Heart left ventricle (tissue), 16 donors: ENCODE data around the gene B3GNT3. TPM values are rescaled to one million over a fixed set of nuclear protein-coding genes. Genes with fewer than 3 reads are reported as not detected.

Source experiments
- ATAC-seq, 4 donors: fragments of 200-7000 bp; cut with Tn5 transposase; one replicate each; pipeline ENCODE4 v1.9.1; 2020 to 2022; ENCODE audit warnings: moderate library complexity in 4 of 4, mild to moderate bottlenecking in 3 of 4, moderate number of reproducible peaks in 1 of 4
- DNase-seq, 5 donors: peaks; one replicate each; pipeline ENCODE4 v3.0.0-alpha.2; 2020
- H3K27ac ChIP-seq, 12 donors: fragments of 200-600 bp; sonication (generic) in 4 of 12; one replicate each; pipeline versions ENCODE4 v1.5.0 to v1.8.0; 2016 to 2022; ENCODE audit warnings: mild to moderate bottlenecking in 2 of 12
- H3K27me3 ChIP-seq, 9 donors: fragments of 200-600 bp; sonication (generic) in 2 of 9; one replicate each; pipeline versions ENCODE4 v1.5.1 to v1.8.0; 2016 to 2022; ENCODE audit warnings: mild to moderate bottlenecking in 3 of 9
- H3K36me3 ChIP-seq, 9 donors: fragments of 200-600 bp; sonication (generic) in 2 of 9; one replicate each; pipeline versions ENCODE4 v1.5.0 to v1.8.0; 2018 to 2022; ENCODE audit warnings: mild to moderate bottlenecking in 2 of 9
- H3K4me1 ChIP-seq, 12 donors: fragments of 200-600 bp; sonication (generic) in 4 of 12; one replicate each; pipeline versions ENCODE4 v1.5.0 to v1.8.0; 2016 to 2022; ENCODE audit warnings: mild to moderate bottlenecking in 3 of 12
- H3K4me3 ChIP-seq, 12 donors: fragments of 200-600 bp; sonication (generic) in 4 of 12; one replicate each; pipeline versions ENCODE4 v1.5.0 to v1.8.0; 2017 to 2022; ENCODE audit warnings: mild to moderate bottlenecking in 9 of 12, moderate library complexity in 4 of 12
- H3K9me3 ChIP-seq, 12 donors: fragments of 200-600 bp; sonication (generic) in 4 of 12; one replicate each; pipeline versions ENCODE4 v1.5.0 to v1.8.0; 2016 to 2022; ENCODE audit warnings: mild to moderate bottlenecking in 1 of 12
- POLR2A ChIP-seq, 2 donors: fragments of 450-650 bp; IDR thresholded peaks; one replicate each; pipeline ENCODE4 v1.6.1; 2017; ENCODE audit warnings: antibody characterized with exemption in 2 of 2, mild to moderate bottlenecking in 2 of 2, moderate library complexity in 2 of 2
- WGBS, 4 donors: extraction: QIAGEN DNeasy Blood & Tissue Kit in 2 of 4; methylation state at CpG; one replicate each; pipeline versions ENCODE4 v1.1.5 to v1.1.7; 2013 to 2018; 5-methylcytosine and 5-hydroxymethylcytosine counted together
- intact Hi-C, 10 donors: fragments of 100-400 bp; cut with DNase I; formaldehyde crosslinking; loops; one replicate each; pipeline versions ENCODE4 v1.11.1 to v1.14.2; 2022
- polyA plus RNA-seq, 2 donors: library from polyadenylated mRNA; stranded (reverse); fragments of 200-250 nt; gene quantifications; one replicate each; pipeline ENCODE4 v1.2.3, GENCODE V29; 2013
- total RNA-seq, 9 donors: library from RNA; depleted of rRNA in 2 of 9; stranded (reverse); fragments of >200 nt in 2 of 9; fragmentation: NEBNext Ultra II Directional in 3 of 9; extraction: Animal tissue kit (Norgen Biotek cat#: 25700) in 3 of 9; gene quantifications; one replicate each; pipeline versions ENCODE4 v1.1.0 to v1.2.4, GENCODE V29; 2016 to 2023
- TF ChIP-seq, protein P1 (sequence below), 12 donors: fragments of 200-600 bp; sonication (generic) in 4 of 12; IDR thresholded peaks; one replicate each; pipeline versions ENCODE4 v1.5.0 to v1.8.0; 2018 to 2022; ENCODE audit warnings: antibody characterized with exemption in 12 of 12, mild to moderate bottlenecking in 5 of 12
- donor health status: ischemic (EF 13 %, LVEDD 7.1; RV severe dilation, severe dysfunction).
- donor health status: healthy with polysubstance abuse.
- donor health status: DM: no; HTN: yes; CAD: no.
- donor health status: DM: no; HTN: no; CAD: no.
- donor health status: ischemic (EF 25% LVEDD 6.9; RV normal size, moderate dysfunction).
- donor health status: ischemic (EF 25% LVEDD 5.7; RV mildly dilated, moderate dysfunction).
- donor health status: healthy.
- donor health status: DM: yes; HTN: yes; CAD: no.
- donor health status: ischemic (EF 35%, LVEDD 5.7; RV mildly dilated, moderate dysfunction).
- donor health status: nonischemic (EF 11% LVEDD 7.7; RV severe dilation, severe dysfunction).
- donor health status: DM: yes; HTN: yes; CAD: no.
- donor health status: PGD.
- donor health status: ischemic (EF 29% LVEDD 5.4; RV normal size, mild dysfunction).
- donor health status: nonischemic (EF 23%, LVEDD 6.1; RV moderate dilation, normal function).

The B3GNT3 gene
- total and polyA plus RNA-seq, 11 donors = not detected

DNA sequence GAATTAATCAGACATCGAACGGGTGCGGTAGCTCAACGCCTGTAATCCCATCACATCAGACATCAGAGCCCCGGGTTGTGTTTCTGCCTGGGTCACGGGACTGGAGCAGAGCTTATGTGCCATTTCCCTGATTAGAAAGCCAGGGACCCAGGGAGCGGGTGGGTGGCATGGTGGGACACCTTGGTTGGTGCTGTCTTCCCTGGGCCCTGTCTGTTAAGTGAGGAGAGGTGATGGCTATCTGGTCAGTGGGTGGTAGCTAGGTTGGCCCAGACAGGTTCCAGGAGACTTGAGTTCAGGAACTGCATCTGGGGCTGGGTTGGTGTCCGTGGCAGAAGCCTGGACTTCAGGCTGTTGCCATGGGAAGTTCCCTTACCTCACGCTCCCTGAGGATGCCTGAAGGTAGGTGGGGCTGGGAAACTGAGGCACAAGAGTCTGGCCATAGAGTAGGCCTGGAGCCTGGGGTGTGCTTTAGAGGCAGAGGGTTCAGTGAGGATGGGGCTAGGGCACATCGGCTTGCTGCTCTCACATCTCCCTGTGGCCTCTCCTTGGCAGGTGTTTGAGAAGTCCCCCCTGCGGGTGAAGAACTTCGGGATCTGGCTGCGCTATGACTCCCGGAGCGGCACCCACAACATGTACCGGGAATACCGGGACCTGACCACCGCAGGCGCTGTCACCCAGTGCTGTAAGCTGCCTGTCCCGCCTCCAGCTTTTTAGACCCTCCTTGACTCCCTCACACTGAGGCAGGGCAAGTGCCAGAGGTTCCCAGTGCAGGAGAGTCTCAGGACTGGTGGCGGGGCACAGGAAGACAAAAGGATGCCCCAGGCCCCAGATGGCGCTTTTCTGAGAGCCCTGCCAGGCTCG is 66.8 kb downstream of the B3GNT3 start:
- H3K36me3 ChIP-seq = peaks cover 0 to 54% (median 46%) of the 10 kb centered on the region in 9 donors
- peak overlapping the region in 6 of 12 donors; percentile 87 to 100 (median 92) for H3K4me3 ChIP-seq
- no peak overlapping the region for H3K27ac ChIP-seq
- ATAC-seq = no peak
- WGBS, 4 donors = 81 to 85% (median 83%) methylated on average over 10 to 23 of the region's 23 CpGs
- H3K4me1 ChIP-seq = peaks cover 5 to 40% (median 17%) of the 10 kb centered on the region in 12 donors
- no peak for TF ChIP-seq POLR2A (IDR thresholded peaks at IDR 0.05)
- TF ChIP-seq, protein P1, sequence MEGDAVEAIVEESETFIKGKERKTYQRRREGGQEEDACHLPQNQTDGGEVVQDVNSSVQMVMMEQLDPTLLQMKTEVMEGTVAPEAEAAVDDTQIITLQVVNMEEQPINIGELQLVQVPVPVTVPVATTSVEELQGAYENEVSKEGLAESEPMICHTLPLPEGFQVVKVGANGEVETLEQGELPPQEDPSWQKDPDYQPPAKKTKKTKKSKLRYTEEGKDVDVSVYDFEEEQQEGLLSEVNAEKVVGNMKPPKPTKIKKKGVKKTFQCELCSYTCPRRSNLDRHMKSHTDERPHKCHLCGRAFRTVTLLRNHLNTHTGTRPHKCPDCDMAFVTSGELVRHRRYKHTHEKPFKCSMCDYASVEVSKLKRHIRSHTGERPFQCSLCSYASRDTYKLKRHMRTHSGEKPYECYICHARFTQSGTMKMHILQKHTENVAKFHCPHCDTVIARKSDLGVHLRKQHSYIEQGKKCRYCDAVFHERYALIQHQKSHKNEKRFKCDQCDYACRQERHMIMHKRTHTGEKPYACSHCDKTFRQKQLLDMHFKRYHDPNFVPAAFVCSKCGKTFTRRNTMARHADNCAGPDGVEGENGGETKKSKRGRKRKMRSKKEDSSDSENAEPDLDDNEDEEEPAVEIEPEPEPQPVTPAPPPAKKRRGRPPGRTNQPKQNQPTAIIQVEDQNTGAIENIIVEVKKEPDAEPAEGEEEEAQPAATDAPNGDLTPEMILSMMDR (IDR thresholded peaks at IDR 0.05) = no peak
- H3K9me3 ChIP-seq = no peaks in the 10 kb centered on the region
- no peak for DNase-seq
- intact Hi-C loops = loop anchor here in 4 of 10 donors (5.0 kb wide), 3 partner anchors 66 to 136 kb away; partner anchors contain the start of gene CCDC124 (in 1 of the 4)
- no peaks in the 10 kb centered on the region for H3K27me3 ChIP-seq

DNA sequence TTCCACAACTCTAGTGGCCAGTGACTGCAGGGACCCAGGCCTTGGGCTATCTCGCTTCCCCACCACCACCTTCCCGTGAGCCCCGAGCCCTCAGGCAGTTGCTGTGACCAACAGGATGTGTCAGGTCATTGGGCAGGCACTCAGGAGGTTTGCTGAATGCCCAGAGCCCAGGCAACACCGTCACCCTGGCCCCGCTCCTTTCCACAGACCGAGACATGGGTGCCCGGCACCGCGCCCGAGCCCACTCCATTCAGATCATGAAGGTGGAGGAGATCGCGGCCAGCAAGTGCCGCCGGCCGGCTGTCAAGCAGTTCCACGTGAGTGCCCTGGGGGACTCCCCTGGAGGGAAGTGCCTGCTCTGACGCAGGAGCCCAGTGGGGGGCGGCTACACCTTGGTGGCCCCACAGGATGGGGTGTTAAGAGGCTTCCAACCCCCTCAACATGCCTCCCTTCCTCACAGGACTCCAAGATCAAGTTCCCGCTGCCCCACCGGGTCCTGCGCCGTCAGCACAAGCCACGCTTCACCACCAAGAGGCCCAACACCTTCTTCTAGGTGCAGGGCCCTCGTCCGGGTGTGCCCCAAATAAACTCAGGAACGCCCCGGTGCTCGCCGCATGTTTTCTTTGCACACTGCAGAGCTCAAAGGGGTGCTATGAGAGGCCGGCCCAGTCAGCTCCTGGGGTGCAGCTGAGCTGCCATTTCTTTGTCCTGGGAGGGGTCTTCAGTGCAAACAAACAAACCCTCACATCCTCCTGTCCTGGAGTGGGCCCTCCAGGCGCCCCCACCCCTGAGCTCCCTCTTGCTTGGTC is 68.0 kb downstream of the B3GNT3 start:
- H3K27me3 ChIP-seq = no peaks in the 10 kb centered on the region
- H3K36me3 ChIP-seq = peaks cover 0 to 54% (median 46%) of the 10 kb centered on the region in 9 donors
- intact Hi-C loops = loop anchor here in 4 of 10 donors (5.0 kb wide), 3 partner anchors 64 to 134 kb away; partner anchors contain the start of gene CCDC124 (in 1 of the 4)
- 87 to 88% (median 87%) methylated on average over 28 to 31 of the region's 31 CpGs for WGBS, 4 donors
- ATAC-seq = no peak
- H3K4me3 ChIP-seq = no peak overlapping the region
- no peaks in the 10 kb centered on the region for H3K9me3 ChIP-seq
- peak overlapping the region in 3 of 12 donors; percentile 10 to 30 (median 23) for H3K27ac ChIP-seq
- H3K4me1 ChIP-seq = peaks cover 5 to 40% (median 17%) of the 10 kb centered on the region in 12 donors
- TF ChIP-seq POLR2A (IDR thresholded peaks at IDR 0.05) = peak in 1 of 2 donors; percentile 7
- TF ChIP-seq, protein P1 (IDR thresholded peaks at IDR 0.05) = no peak
- DNase-seq = no peak

Other genes starting within 250 kb of the B3GNT3 start
- gene COLGALT1, start 239.5 kb upstream of the B3GNT3 start, total RNA-seq = 100 to 1,000 TPM in 1 of 9 donors, 10 to 100 TPM in 8; 23.7 to 117 (median 32.6) TPM
- gene COLGALT1, start 239.5 kb upstream of the B3GNT3 start, polyA plus RNA-seq = 10 to 100 TPM; 16.1 to 49.8 TPM
- 1 to 10 TPM in 1 of 9 donors, under 1 TPM in 7, not detected in 1; 0.02 to 1.1 (median 0.09) TPM for gene UNC13A, start 106.8 kb upstream of the B3GNT3 start, total RNA-seq
- gene UNC13A, start 106.8 kb upstream of the B3GNT3 start, polyA plus RNA-seq = under 1 TPM; 0.04 to 0.19 TPM
- gene MAP1S, start 75.7 kb upstream of the B3GNT3 start, total RNA-seq = 10 to 100 TPM; 19.5 to 47.9 (median 24.1) TPM
- gene MAP1S, start 75.7 kb upstream of the B3GNT3 start, polyA plus RNA-seq = 10 to 100 TPM; 17.1 to 20.0 TPM
- 1 to 10 TPM in 4 of 9 donors, under 1 TPM in 5; 0.29 to 3.3 (median 0.77) TPM for gene FCHO1, start 43.7 kb upstream of the B3GNT3 start, total RNA-seq
- under 1 TPM; 0.34 to 0.49 TPM for gene FCHO1, start 43.7 kb upstream of the B3GNT3 start, polyA plus RNA-seq
- under 1 TPM in 1 of 9 donors, not detected in 8; 0.56 TPM for gene INSL3, start 26.4 kb downstream of the B3GNT3 start, total RNA-seq
- not detected for gene INSL3, start 26.4 kb downstream of the B3GNT3 start, polyA plus RNA-seq
- gene JAK3, start 52.8 kb downstream of the B3GNT3 start, total RNA-seq = 10 to 100 TPM in 1 of 9 donors, 1 to 10 TPM in 7, under 1 TPM in 1; 0.77 to 29.2 (median 1.8) TPM
- 1 to 10 TPM in 1 of 2 donors, under 1 TPM in 1; 0.99 to 1.1 TPM for gene JAK3, start 52.8 kb downstream of the B3GNT3 start, polyA plus RNA-seq
- gene RPL18A, start 64.8 kb downstream of the B3GNT3 start, total RNA-seq = 1,000 to 10,000 TPM in 2 of 9 donors, 100 to 1,000 TPM in 7; 566 to 1,124 (median 752) TPM
- gene RPL18A, start 64.8 kb downstream of the B3GNT3 start, polyA plus RNA-seq = 1,000 to 10,000 TPM in 1 of 2 donors, 100 to 1,000 TPM in 1; 787 to 2,031 TPM
- gene SLC5A5, start 76.8 kb downstream of the B3GNT3 start, total RNA-seq = not detected
- gene SLC5A5, start 76.8 kb downstream of the B3GNT3 start, polyA plus RNA-seq = not detected
- gene CCDC124, start 137.9 kb downstream of the B3GNT3 start, total RNA-seq = 100 to 1,000 TPM in 1 of 9 donors, 10 to 100 TPM in 8; 45.4 to 115 (median 66.1) TPM
- gene CCDC124, start 137.9 kb downstream of the B3GNT3 start, polyA plus RNA-seq = 100 to 1,000 TPM; 157 to 195 TPM
- under 1 TPM in 2 of 9 donors, not detected in 7; 0.07 to 0.27 TPM for gene KCNN1, start 172.0 kb downstream of the B3GNT3 start, total RNA-seq
- gene KCNN1, start 172.0 kb downstream of the B3GNT3 start, polyA plus RNA-seq = under 1 TPM; 0.03 to 0.08 TPM
- gene ARRDC2, start 213.0 kb downstream of the B3GNT3 start, total RNA-seq = 10 to 100 TPM in 4 of 9 donors, 1 to 10 TPM in 5; 5.8 to 35.5 (median 9.9) TPM
- 10 to 100 TPM; 14.9 to 26.1 TPM for gene ARRDC2, start 213.0 kb downstream of the B3GNT3 start, polyA plus RNA-seq